Occipital lobe (tissue), 2 donors: Measurements from ENCODE around the gene CFI. TPM values are rescaled to one million over a fixed set of nuclear protein-coding genes. Genes with fewer than 3 reads are reported as not detected.

Experiments used
- DNase-seq: peaks from one replicate; lab custom pipeline; 2025; lab: John Stamatoyannopoulos, UW
- total RNA-seq: library from RNA; depleted of rRNA; stranded (reverse); fragments of >200 nt; gene quantifications from one replicate; pipeline ENCODE4 v1.2.3, GENCODE V29; 2014

Gene CFI
- total RNA-seq, 1 donor from 2014 or later = 3.1 TPM

DNA sequence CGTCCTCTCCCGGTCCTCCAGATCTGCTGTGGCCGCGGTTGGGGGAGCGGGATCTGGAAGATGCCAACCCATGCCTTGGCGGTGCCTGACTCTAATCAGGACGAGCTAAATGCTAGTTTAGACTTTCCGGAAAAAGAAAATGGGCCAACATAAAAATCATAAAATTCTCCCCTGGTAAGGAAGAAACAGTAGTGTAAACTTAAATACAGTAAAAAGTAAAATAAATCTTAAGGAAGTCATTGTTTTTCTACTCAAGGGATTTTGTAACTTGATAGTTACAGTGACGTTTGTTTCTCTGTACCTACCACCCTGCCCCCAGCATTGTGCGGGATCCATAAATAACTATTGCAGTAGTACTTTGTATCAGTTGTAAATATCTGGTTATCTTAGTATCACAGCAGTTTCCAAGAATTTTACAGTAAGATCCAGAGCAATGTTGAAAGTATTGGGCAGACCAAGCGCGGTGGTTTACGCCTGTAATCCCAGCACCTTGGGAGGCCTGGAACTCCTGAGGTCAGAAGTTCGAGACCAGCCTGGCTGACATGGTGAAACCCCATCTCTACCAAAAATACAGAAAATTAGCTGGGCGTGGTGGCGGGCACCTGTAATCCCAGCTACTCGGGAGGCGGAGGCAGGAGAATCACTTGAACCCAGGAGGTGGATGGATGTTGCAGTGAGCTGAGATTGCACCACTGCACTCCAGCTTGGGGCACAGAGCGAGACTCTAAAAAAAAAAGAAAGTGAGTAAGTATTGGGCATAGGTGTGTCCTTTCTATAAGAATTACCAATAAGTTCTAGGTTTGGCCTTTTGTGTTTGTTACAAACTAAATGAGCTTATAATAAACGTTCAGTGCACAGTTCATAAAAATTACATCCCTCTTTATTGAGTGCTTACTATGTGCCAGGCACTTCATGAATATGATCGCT is 70.9 kb downstream of the CFI start:
- DNase-seq = no peak

DNA sequence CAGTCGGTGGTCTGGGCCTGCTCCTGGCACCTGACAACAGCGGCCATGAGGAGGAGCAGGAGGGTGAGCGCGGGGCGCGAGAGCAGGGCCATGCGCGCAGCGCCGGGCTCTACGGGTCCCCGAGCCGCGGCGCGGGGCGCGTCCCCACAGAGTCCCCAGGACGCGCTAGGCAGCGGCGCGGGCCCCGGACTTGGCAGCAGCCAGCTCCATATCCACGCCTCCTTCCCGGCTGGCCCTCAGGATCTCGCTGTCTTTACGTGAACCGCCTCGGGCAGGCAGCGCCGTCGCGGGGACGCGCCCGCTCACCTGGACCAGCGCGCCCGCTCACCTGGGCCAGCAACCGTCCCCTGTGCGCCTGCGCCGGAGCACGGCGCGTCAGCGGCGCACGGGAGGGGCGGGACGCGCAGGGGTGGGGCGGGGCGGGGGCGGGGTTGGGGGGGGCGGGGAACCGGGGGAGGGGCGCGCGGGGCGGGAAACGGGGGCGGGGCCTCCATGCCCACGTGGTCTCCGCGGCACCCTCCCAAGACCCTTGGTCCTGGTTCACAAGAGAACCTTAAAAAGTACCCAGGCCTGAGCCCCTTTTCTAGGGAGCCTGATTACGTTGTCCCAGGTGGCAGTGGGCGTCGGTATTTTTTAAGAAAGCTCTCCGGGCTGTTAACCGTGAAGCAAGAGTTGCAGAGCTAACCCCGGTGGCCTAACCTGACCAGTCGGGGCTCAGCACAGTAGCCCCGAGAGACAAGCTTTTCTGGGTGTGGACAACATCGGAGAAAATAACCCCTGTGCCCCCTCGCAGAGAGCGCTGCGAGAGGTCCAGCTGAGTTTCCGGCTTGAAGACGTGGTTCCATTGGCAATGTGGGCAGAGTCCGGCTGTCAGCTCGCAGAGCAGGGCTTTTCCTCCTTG is 71.8 kb downstream of the CFI start, which contains the start of gene PLA2G12A:
Gene PLA2G12A (minus strand): TSS at position 353 of the 901 bp plus-strand sequence. CDS start 261 bp downstream, at position 92.
- DNase-seq = peak; percentile 53

DNA sequence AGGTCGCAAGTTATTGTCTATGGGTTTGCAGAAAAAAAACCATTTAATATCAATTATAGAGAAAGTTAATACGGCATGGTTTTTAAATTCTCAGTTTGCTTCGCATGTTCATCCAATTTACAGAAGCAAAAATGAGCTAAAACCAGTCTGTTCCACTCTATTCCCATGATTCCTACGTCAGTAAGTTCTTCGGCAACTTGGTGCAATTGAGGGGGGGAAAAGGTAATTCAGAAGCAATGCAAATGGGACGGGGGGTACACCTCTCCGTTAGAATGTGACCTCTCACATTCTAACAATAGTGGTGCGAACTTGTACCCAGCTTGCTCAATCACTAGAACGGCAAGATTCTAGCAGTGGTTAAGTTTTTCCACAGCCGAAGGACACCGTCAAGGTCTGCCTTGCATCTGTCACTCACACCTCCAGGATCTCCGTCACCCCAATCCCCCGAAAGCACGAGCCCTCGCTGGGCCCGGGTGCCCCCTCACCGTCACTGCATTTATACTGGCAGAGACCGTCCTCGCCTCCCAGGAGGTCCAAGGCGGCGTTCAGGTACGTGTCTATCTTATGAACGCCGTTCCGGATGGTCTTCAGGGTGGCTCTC is 72.6 kb downstream of the CFI start:
- no peak for DNase-seq

DNA sequence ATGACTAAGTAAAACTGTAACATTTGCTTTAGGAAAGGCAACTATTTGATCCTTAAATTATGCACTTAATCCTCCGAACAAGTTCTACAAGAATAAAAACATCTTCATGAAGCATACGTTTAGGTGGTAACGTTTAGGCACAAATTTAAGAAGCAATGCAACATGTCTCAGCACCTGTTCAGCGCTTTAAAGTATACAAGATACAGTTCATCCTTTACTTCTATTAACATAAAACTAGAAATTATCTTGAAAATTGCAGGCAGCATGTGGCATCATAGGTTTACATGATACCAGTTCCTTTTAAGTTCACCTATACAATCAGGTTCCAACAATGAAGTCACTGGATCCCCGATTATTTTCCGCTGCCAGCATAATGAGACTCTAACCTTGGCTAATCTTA is 73.4 kb downstream of the CFI start:
- no peak for DNase-seq

DNA sequence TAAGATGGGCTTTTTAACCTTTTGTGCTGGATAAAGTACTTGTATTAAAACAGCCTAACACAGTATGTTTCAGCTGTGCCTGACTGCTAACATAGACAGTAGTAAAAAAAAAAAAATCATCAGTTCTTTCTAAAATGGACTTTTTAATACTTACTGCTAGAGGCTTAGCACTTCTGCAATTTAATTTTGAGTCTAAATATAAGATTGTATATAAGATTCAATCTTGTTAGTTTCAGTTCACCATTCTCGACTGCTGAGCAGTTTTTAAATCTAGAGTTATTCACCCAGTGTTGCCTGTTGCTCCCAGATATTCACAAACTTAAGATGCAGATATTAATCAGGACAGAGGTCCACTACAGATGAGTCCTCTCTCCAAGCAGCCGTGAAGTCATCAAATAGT is 78.7 kb downstream of the CFI start:
- DNase-seq = no peak

DNA sequence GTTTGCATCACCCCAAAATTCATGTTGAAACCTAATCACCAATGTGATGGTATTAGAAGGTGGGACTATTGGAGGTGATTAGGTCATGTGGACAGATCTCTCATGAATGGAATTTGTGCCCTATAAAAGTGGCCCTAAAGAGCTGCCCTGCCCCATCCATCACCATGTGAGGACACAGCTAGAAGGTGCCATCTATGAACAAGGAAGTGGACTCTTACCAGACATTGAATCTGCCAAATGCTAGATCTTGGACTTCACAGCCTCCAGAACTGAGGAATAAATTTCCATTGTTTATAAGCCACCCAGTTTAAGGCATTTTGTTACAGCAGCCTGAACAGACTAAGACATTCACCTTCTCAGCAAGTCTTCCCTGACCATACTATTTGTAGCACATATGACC is 79.4 kb downstream of the CFI start:
- DNase-seq = no peak

DNA sequence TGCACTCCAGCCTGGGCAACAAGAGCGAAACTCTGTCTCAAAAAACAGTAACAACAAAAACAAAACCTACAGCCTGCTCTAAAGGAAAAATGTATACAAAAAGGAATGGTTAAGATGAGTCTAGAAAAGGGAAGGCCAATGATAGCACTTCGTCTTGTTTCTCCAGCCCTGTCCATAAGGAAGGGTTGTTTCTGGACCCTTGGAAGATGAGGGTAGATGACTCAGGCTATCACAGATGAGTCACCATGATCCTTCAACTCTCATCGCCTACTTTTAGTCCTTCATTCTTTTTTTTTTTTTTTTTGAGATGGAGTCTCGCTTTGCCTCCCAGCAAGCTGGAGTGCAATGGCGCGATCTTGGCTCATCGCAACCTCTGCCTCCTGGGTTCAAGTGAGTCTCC is 80.8 kb downstream of the CFI start:
- no peak for DNase-seq

DNA sequence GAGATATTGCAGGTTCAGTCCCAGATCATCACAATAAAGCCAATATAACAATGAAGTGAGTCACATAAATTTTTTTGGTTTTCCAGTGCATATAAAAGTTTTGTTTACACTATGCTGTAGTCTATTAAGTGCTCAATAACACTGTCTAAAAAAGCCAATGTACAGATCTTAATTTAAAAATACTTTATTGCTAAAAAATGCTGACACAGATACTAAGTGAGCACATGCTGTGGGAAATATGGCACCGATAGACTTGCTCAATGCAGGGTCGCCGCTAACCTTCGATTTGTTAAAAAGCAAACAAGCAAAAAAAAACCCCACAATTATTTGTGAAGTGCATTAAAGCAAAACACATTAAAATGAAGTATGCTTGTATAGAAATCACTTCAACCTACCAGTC is 82.2 kb downstream of the CFI start:
- DNase-seq = no peak

DNA sequence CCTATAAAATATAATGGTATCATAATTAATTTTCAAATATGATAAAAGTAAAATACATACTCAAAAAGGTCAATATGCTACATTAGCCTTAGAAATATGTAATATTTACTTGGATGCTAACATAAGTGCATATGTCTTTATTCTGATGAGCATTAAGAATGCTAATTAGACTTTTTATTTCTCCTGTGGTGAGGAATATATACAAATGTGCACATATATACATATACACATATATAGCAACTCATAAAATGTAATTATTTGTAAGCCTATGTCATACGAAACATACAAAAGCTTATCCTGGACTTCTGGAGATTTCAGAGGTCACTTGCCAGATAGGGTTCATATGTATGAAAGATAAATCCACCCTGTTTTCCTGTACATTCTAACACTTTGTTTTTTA is 83.0 kb downstream of the CFI start:
- DNase-seq = no peak

DNA sequence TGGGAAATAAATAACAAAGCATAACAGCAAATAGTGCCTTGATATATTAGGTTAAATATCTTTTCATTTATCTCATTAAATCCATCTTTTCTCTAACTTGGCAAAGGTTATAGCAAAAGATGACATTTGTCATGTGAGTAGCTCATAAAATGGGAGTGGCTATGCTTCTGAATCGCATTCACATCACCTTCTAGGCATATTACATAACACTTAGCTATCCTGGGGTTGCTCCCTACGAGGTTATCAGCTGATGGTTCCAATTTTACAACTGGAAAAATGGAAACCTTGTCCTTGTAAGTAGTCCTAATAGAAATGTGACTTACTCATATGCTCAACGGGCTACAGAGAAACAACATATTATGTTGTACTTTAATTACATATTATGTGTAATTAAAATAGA is 88.3 kb downstream of the CFI start:
- no peak for DNase-seq

DNA sequence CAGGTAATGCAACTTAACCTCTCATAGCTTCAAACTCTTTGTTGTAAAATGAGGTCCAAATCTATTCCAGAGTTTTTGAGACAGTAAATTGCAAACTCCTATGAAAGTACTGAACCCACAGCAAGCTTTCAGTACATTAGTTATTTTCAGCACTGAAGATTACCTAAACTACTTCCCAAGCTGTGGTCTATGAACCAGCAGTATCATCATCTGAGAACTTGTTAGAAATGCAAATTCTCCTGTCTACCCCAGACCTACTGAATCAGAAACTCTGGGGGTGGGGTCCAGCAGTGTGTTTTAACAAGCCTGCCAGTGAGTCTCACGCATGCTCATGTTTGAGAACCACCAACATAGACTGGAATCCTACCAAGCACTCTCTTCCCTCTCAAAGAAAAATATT is 92.8 kb downstream of the CFI start:
- no peak for DNase-seq

DNA sequence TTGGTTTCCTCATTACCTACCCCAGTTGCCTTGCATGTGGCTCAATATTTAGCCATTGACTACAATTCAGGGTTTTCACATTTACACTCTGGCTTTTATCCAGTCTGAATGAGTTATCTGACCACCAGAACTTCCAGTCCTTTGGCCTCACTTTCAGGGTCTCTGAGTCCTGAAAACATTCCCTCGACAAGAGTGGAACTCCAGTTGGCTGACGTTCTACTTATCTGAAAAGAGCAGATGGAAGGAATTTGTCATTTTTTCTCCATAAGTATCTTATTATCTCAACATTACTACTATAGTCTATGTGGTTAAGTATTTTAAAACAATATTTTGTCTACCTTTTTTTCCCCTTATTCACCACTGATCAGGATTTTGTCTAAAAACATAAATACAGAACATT is 93.4 kb downstream of the CFI start:
- DNase-seq = no peak

DNA sequence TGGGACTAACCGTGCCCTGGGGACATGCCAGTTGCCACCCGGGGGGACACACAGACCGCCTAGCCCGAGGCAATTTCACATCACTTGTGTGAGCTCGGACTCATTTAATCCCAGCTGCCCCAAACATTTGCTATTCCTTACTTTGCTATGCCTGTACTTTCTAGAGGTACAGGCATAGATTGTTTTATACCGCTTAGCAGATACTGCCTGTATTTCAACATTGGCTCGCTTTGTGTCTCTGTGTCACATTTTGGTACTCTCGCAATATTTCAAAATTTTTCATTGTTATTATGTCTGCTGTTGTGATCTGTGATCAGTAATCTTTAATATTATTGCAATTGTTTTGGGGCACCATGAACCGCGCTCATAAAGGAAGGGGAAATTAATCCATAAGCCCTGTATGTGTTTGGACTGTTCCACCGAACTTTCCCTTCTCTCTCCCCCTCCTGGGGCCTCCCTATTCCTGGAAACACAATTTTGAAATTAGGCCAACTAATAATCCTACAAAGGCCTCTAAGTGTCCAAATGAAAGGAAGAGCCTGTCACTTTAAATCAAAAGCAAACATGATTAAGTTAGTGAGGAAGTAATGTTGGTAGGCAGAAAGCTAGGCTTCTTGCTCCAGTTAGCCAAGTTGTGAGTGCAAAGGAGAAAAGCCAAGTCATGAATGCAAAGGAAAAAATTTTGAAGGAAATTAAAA is 98.0 kb downstream of the CFI start:
- DNase-seq = no peak

DNA sequence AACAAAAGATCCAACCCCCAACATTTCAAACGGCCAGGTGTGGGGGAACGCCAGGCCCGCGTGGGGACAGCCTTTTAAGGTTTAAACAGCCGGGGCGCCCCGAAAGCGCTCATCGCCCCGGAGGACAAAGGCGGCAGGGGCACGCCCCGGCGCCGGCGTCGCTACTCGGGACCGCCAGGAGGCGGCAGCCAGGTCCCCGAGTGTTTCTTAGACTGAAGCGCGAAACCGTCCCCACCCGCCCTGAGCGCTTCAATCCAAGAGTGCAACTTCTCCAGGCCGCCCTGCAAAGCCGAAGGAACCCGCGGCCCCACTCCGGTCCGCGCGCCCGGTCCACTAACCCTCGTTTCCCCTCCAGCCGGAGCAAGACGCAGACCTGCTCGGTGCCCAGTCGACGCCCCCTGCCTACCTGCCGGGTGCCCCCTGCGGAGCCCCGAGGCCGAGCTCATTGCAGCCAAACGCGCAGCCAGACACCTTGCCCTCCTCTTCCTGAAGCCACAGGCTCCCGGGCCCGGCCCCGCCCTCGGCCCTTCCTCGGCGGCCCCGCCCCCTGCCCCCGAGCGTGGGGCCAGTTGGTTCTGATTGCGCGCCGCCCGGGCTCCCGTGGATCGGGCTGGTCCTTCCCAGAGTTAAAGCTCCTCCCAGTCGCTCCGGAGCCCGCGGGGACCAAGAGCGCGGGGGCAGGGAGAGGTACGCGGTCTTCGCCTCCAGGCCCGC is 98.7 kb downstream of the CFI start, which contains the start of gene CASP6:
Gene CASP6 (minus strand): TSS at position 496 of the 714 bp plus-strand sequence. CDS start 50 bp downstream, at position 446.
- DNase-seq = peak; percentile 66

DNA sequence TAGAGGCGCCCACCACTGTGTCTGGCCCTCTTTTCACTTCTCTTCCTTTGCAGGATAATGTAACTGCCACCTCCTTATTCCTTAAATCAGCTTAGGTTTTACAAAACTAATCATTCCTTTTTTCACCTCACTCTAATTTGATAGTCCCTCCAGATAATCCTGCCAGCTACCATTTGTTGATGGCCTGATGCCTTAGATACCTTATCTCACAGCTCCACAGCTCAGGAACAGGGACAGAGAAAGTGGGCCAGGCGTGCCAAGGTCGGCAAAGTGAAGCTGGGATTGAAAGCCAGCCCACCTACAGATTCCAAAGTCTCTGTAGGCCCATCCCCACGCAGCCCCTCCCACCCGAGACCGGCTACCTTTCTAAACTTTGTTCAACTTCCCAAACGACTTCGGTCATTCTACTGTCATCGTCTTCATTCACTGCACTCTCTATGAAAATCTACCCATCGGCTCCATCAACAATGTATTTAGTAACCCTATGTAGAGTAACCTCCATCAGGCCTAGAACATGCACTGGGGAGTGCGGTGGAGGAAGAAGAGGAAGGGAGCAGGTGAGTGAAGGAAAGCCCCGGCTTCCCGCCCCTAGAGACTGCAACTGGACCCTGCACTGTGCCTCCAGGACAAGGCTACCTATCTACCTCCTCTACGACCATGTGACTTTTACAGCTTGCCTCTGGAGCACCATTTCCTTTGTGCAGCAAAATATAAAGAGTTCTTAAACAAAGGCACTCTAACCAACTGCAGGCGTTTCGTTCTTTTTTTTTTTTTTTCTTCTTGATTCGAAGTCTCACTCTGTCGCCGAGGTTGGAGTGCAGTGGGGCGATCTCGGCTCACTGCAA is 100.0 kb downstream of the CFI start:
- no peak for DNase-seq

DNA sequence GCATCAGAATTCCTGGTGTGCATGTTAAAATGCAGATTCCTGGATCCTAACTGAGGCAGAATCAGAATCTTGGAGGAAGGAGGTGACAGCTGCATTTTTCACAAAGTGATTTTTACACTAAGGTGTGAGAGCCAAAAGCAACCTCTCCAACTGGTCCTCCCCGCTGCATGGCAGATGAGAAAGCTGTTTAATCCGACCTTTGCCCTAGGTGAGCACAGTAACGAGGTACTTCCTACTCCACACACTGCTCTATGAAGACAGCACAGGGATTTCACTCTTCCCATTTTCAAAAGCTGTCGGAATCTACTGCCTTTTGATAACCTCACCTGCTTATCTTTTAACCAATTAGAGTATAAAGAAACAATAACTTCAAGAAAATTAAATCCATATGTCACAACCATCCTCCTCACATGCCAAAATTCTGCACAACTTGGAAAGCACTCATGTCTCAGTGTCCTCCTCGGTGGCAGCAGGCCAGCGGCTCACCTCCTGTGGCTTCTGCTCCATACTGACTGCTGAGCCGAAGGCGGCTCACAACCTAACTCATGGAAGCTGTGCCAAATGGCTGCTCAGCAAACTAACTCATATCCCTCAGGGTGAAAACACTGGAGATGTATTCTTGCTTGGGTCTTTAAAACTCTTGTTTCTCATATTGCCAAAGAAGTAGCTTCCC is 102.1 kb downstream of the CFI start:
- no peak for DNase-seq

DNA sequence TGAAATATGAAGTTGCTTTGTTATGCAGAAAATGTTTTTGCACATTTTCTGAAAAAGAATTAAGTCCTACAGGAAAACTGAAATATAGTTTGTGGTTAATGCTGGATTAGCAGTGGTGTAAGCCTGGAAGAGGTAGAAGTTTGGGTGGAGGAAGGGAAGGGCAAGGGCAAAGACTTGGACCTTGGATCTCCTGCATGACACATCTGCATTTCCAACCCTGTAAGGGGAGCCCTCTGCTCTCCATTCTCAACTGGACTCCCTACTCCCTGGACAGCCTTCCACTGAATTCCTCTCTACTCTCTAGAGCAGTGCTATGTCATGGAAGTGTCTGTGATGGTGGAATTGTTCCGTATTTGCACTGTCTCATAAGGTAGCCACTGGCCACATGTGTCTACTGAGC is 103.1 kb downstream of the CFI start:
- no peak for DNase-seq

DNA sequence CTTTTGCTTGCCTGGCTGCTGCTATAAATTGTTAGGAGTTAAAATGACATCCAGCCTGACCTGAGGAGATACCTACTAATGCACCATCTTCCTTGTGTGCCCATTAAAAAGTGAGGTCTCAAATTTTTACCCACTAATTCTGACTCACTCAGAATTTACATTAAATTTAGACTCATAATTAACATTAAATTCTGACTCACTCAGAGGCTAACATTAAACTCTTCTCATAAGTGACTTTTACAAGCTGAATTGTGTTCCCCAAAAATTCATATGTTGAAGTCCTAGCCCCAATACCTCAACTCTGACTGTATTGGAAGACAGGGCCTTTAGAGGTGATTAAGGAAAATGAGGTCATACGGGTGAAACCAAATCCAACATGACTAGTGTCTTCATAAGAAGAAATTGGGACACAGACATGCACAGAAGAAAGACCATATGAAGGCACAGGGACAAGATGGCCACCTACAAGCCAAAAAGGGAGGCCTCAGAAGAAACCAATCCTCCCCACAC is 110.3 kb downstream of the CFI start:
- DNase-seq = no peak
